Transverse colon (tissue), 4 donors: ENCODE data around the gene RNF152.

ENCODE experiments used
- EP300 ChIP-seq: sonication (generic); formaldehyde crosslinking; IDR thresholded peaks from one replicate; pipeline ENCODE4 v1.6.1; 2017; ENCODE audit warnings: antibody characterized with exemption, low read depth
- POLR2A ChIP-seq: fragments of 450-650 bp; IDR thresholded peaks from one replicate; pipeline ENCODE4 v1.6.1; 2016; ENCODE audit warnings: antibody characterized with exemption, mild to moderate bottlenecking, moderate library complexity
- POLR2AphosphoS5 ChIP-seq, 3 donors: sonication (generic); formaldehyde crosslinking; IDR thresholded peaks; one replicate each; pipeline ENCODE4 v1.6.1; 2016; ENCODE audit warnings: antibody characterized with exemption in 3 of 3
- TF ChIP-seq, protein P1 (sequence below), 5 experiments: fragments of 200-600 bp in 3 of 5; fragments of 450-650 bp in 2 of 5; sonication (generic) in 3 of 5; IDR thresholded peaks; 1 replicate in 2 of 5; 2 replicates in 3 of 5; pipeline ENCODE4 v1.5.1; 2016 to 2017; ENCODE audit warnings: antibody characterized with exemption in 5 of 5, inconsistent platforms in 3 of 5, mild to moderate bottlenecking in 2 of 5, moderate library complexity in 1 of 5

DNA sequence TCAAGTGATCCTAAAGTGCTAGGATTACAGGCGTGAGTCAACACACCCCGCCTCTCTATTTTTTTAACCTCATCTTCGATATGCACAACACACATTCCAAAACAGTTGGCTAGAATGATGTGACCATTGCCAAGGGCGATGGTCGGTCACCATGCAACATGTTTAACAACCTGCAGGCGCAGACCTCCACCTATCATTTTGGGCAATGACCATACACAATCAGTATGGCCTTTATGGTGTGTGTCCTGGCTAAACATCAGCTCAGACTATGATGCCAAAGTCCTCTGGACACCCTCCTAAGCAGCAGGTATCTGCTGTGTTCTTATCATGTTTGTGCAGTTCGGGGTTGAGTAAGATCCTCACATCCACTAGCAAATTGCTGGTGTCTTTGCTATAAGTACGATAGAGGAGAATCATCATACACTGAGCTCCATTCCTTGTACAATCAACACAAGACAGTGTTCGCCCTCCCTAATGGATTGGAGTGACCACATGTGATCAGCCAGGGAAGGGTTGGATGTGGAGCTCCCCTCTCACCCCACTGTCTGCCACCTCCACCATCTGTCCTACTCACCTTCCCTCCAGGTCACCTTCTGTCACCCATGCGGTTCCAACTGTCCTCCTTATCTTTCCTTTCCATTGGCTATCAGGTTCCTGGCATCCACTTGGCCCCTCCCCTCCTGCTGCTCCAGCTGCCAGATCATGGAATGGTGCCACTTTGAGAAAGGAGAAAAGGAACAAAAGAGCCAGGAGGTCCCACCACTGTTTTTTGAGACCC is 7.9 kb upstream of the RNF152 start:
- TF ChIP-seq POLR2AphosphoS5 (IDR thresholded peaks at IDR 0.05) (no peak), POLR2A (no peak), EP300 (no peak)
- TF ChIP-seq, protein P1, sequence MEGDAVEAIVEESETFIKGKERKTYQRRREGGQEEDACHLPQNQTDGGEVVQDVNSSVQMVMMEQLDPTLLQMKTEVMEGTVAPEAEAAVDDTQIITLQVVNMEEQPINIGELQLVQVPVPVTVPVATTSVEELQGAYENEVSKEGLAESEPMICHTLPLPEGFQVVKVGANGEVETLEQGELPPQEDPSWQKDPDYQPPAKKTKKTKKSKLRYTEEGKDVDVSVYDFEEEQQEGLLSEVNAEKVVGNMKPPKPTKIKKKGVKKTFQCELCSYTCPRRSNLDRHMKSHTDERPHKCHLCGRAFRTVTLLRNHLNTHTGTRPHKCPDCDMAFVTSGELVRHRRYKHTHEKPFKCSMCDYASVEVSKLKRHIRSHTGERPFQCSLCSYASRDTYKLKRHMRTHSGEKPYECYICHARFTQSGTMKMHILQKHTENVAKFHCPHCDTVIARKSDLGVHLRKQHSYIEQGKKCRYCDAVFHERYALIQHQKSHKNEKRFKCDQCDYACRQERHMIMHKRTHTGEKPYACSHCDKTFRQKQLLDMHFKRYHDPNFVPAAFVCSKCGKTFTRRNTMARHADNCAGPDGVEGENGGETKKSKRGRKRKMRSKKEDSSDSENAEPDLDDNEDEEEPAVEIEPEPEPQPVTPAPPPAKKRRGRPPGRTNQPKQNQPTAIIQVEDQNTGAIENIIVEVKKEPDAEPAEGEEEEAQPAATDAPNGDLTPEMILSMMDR (IDR thresholded peaks at IDR 0.05), result no peak
